ENCODE data around the gene EIF6.

Gene EIF6

DNA sequence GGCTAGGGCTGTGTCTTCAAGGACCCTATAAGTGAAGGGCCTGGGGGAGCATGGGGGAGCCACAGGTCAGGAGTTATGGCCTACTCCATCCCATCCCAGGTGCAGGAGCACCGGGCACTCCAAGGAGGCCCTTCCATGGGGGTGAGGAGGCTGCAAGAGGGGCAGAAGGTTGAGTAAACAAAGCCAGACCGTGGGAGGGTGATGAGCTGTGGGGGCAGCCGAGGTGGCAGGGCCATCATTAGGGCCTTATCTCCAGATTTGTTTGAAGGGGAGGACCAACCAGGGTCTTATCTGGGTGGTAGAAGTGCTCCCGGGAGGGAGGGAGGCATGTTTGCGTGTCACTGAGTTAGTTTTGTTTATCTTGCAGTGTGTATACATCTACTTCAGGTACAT is 9.7 kb upstream of the EIF6 start:
- H3K4me3 ChIP-seq (ENCODE audit: low read depth, low read length) = no peak overlapping the region
- no peak for DNase-seq (ENCODE audit: low read depth)
- TF ChIP-seq, protein P1, sequence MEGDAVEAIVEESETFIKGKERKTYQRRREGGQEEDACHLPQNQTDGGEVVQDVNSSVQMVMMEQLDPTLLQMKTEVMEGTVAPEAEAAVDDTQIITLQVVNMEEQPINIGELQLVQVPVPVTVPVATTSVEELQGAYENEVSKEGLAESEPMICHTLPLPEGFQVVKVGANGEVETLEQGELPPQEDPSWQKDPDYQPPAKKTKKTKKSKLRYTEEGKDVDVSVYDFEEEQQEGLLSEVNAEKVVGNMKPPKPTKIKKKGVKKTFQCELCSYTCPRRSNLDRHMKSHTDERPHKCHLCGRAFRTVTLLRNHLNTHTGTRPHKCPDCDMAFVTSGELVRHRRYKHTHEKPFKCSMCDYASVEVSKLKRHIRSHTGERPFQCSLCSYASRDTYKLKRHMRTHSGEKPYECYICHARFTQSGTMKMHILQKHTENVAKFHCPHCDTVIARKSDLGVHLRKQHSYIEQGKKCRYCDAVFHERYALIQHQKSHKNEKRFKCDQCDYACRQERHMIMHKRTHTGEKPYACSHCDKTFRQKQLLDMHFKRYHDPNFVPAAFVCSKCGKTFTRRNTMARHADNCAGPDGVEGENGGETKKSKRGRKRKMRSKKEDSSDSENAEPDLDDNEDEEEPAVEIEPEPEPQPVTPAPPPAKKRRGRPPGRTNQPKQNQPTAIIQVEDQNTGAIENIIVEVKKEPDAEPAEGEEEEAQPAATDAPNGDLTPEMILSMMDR (IDR thresholded peaks at IDR 0.05; ENCODE audit: control insufficient read depth, extremely low read depth, insufficient read depth) = no peak

DNA sequence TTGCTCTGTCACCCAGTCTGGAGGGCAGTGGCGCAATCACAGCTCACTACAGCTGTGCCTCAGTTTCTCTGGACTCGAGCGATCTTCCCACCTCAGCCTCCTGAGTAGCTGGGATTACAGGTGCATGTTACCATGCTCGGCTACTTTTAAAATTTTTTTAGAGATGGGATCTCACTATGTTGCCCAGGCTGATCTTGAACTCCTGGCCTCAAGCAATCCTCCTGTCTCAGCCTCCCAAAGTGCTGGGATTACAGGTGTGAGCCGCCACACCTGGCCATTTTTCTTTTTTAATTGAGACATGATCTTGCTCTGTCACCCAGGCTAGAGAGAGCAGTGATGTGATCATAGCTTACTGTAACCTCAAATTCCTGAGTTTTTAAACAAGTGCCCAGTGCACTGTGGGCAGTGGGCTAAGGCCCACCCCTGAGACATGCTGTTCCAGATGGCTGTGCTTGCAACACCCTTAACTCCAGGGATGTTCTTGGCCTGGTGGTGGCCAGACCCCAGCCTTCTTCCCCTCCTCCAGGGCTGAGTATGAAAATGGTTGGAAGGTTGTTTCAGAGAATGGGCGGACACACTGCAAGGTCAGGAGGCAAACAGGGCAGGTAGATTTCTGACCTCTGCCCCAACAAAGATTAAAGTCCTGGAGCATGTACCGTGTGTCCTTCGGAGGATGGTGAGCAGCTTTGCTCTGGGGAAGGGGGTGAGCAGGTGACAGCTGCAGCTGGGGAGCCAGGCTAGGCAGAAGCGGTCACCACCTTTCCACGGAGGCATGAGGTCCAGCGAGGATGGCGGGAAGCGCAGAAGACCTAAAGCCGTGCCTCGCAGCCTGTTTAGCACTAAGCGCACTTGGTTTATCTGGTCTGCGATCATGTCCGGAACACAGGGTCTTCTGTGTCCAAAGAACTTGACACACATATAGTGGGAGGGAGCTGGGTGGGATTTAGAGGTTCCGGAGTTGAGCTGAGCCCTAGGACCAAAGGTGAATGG is 9.0 kb upstream of the EIF6 start:
- TF ChIP-seq, protein P1 (IDR thresholded peaks at IDR 0.05; ENCODE audit: control insufficient read depth, extremely low read depth, insufficient read depth) = no peak
- no peak overlapping the region for H3K4me3 ChIP-seq (ENCODE audit: low read depth, low read length)
- no peak for DNase-seq (ENCODE audit: low read depth)

DNA sequence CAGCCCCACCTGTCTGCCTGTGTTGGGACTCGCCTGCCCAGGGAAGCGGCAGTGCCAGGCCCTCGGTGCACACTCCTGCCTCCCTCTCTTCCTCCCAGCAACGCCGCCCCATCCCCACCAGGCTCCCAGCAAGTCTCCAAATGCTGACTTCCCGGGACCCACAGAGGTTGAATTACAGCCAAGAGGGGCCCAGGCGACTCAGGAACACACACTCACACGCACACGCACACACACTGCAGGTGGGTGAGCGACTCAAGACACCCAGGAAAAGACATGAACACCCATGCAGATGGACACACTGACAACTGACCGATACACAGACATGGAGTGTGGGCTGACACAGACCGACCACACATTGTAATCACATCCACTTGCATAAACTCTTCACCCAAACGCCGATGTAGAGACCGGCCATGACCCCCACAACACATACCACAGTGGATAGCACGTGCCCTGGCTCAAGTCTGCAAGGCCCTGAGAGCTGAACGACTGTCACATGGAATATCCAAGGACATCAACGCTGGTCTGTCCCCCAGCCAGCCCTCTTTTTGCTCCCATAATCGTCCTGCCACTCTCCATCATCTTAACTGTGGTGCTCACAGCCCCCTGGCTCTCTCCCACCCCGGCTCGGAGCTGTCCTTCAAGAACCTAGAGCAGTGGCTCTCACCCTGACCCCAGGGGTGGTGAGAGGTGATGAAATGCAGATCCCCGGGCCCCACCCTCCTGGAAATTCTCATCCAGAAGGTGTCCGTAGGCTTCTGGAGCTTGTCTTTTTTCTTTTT is 8.1 kb upstream of the EIF6 start:
- no peak overlapping the region for H3K4me3 ChIP-seq (ENCODE audit: low read depth, low read length)
- no peak for DNase-seq (ENCODE audit: low read depth)
- TF ChIP-seq, protein P1 (IDR thresholded peaks at IDR 0.05; ENCODE audit: control insufficient read depth, extremely low read depth, insufficient read depth) = no peak

DNA sequence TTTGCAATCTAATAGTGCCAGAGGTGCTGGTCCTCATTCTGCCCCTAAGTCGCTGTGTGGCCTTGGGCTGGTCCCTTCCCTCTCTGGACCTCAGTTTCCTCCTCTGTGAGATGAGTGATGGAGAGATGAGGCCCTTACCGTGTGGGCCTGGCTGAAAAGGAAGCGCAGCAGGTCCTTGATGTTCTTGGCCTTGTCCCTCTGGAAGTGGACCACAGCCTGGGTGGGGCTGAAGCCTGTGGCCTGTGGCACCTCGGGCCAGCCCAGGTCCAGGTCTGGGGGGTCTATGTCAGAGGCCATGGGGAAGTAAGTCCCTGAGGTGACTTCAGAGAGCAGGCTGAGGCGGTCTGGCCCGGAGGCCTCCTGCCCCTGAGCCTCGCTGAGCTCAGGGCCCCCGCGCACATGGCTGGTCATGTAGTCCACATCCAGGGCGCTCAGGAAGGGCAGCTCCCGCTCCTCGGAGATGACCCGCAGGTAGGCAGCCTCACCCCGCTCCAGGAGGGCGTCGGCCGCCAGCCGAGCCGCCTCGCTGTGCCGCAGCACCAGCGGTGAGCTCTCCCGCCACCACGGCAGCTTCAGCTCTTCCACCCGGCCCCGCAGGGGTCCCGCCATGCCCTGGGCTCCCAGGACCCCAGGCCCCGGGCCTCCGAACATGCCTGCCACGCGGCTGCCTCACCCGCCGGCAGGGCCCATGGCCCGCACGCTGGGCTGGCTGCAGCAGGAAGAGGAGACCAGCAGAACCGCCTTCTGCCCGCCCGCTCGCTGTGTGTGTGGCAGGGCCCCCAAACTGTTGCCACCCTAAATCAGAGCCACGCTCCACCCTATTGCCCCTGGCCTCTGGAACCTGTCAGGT is 7.3 kb upstream of the EIF6 start, which contains the start of gene FAM83C:
FAM83C (minus strand) TSS at position 772 of the 850 bp plus-strand sequence; CDS start at position 651, 121 bp downstream.
- no peak within 1 kb of the TSS for H3K4me3 ChIP-seq (ENCODE audit: low read depth, low read length)
- TF ChIP-seq, protein P1 (IDR thresholded peaks at IDR 0.05; ENCODE audit: control insufficient read depth, extremely low read depth, insufficient read depth) = no peak
- no peak for DNase-seq (ENCODE audit: low read depth)

DNA sequence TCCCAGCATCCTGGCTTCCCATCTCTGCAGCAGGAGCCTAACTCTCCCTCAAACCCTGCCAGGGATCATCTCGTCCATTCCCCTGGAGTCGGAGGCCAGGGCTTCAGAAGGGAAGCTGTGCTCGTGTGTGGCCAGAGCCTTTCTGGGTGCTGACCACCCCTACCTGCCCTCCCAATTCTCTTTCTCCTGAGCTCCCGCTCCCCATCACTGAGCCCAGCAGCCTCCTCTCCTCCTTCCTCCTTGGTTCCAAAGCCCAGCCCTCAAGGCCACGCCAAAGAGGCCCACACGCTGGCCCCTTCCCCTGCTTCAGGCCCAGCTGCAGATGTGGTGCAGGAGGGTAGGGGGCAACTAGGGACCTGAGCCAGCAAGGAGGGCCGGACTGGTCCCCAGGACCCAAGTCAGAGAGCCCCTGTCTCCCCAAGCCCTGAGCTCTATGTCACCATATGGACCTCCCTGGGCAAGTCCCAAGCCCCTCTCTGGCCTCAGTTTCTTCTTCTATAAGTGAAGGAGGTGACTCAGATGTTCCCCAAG is 6.4 kb upstream of the EIF6 start:
- TF ChIP-seq, protein P1 (IDR thresholded peaks at IDR 0.05; ENCODE audit: control insufficient read depth, extremely low read depth, insufficient read depth) = no peak
- DNase-seq (ENCODE audit: low read depth) = no peak
- H3K4me3 ChIP-seq (ENCODE audit: low read depth, low read length) = no peak overlapping the region

All from LNCaP clone FGC (cell line).